Endothelial cell (in vitro differentiated cells): ENCODE data around the gene FXYD7. TPM values are rescaled to one million over a fixed set of nuclear protein-coding genes. Genes with fewer than 3 reads are reported as not detected.
"Not testable (repeated sequence)": the region's sequence is repeated elsewhere in the genome, so short reads cannot be mapped to it uniquely, and the experiment has no call there.

ENCODE experiments used
- DNase-seq: peaks from one replicate; pipeline ENCODE4 v3.0.0; 2021; ENCODE audit warnings: low spot score
- H3K27ac Mint-ChIP-seq: one replicate; pipeline ENCODE4 v1.8.0; 2021; ENCODE audit warnings: mixed read lengths, inconsistent platforms; ENCODE audit not compliant: unreplicated experiment
- H3K27me3 Mint-ChIP-seq: one replicate; pipeline ENCODE4 v1.8.0; 2021; ENCODE audit warnings: mild to moderate bottlenecking, moderate library complexity, mixed read lengths, inconsistent platforms; ENCODE audit not compliant: unreplicated experiment
- H3K36me3 Mint-ChIP-seq: one replicate; pipeline ENCODE4 v1.8.0; 2021; ENCODE audit warnings: mild to moderate bottlenecking, low read depth, mixed read lengths, inconsistent platforms; ENCODE audit not compliant: unreplicated experiment
- H3K4me1 Mint-ChIP-seq: one replicate; pipeline ENCODE4 v1.8.0; 2021; ENCODE audit warnings: mild to moderate bottlenecking, mixed read lengths, inconsistent platforms; ENCODE audit not compliant: unreplicated experiment
- H3K4me3 Mint-ChIP-seq: one replicate; pipeline ENCODE4 v1.8.0; 2021; ENCODE audit warnings: mild to moderate bottlenecking, mixed read lengths, inconsistent platforms; ENCODE audit not compliant: unreplicated experiment
- H3K9me3 Mint-ChIP-seq: one replicate; pipeline ENCODE4 v1.8.0; 2021; ENCODE audit warnings: mixed read lengths, inconsistent platforms; ENCODE audit not compliant: unreplicated experiment
- total RNA-seq: library from RNA; stranded (reverse); fragmentation: NEBNext Ultra II Directional; extraction: Animal tissue kit (Norgen Biotek cat#: 25700); gene quantifications from one replicate; pipeline ENCODE4 v1.2.1, GENCODE V29; 2021; ENCODE audit not compliant: unreplicated experiment
- TF ChIP-seq, protein P1 (sequence below): fragments of 200-600 bp; sonication (generic); IDR thresholded peaks from one replicate; pipeline ENCODE4 v1.5.0; 2021; ENCODE audit warnings: antibody characterized with exemption; ENCODE audit not compliant: unreplicated experiment

The FXYD7 gene
- total RNA-seq, 1 donor from 2014 or later: 0.67 TPM

DNA sequence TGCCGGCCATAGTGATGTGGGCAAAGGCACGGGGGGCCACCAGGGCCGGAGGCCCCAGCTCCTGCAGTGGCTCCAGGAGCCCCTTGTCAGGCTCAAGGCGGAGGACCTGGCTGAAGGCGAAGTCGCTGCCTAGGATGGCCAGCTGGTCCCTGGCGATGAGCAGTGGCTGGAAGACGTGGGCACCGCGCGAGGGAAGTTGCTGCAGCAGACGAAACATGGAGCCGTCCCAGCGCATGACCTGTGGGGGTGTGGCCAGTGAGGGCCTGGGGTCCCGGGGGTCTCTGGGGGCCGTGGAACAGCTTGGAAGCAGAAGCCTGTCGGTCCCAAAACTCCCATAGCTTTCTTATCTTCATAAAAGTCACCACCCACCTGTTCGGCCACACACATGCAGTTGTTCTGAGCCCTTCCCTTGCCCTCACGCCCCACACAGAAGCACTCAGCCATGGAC is 17.8 kb upstream of the FXYD7 start:
- no peaks in the 10 kb centered on the region for H3K36me3 Mint-ChIP-seq
- TF ChIP-seq, protein P1, sequence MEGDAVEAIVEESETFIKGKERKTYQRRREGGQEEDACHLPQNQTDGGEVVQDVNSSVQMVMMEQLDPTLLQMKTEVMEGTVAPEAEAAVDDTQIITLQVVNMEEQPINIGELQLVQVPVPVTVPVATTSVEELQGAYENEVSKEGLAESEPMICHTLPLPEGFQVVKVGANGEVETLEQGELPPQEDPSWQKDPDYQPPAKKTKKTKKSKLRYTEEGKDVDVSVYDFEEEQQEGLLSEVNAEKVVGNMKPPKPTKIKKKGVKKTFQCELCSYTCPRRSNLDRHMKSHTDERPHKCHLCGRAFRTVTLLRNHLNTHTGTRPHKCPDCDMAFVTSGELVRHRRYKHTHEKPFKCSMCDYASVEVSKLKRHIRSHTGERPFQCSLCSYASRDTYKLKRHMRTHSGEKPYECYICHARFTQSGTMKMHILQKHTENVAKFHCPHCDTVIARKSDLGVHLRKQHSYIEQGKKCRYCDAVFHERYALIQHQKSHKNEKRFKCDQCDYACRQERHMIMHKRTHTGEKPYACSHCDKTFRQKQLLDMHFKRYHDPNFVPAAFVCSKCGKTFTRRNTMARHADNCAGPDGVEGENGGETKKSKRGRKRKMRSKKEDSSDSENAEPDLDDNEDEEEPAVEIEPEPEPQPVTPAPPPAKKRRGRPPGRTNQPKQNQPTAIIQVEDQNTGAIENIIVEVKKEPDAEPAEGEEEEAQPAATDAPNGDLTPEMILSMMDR: no peak
- H3K9me3 Mint-ChIP-seq: no peaks in the 10 kb centered on the region
- no peak overlapping the region for H3K27ac Mint-ChIP-seq
- DNase-seq: no peak
- peaks cover 9% of the 10 kb centered on the region for H3K4me1 Mint-ChIP-seq
- H3K4me3 Mint-ChIP-seq: no peak overlapping the region
- H3K27me3 Mint-ChIP-seq: peaks cover 10% of the 10 kb centered on the region

DNA sequence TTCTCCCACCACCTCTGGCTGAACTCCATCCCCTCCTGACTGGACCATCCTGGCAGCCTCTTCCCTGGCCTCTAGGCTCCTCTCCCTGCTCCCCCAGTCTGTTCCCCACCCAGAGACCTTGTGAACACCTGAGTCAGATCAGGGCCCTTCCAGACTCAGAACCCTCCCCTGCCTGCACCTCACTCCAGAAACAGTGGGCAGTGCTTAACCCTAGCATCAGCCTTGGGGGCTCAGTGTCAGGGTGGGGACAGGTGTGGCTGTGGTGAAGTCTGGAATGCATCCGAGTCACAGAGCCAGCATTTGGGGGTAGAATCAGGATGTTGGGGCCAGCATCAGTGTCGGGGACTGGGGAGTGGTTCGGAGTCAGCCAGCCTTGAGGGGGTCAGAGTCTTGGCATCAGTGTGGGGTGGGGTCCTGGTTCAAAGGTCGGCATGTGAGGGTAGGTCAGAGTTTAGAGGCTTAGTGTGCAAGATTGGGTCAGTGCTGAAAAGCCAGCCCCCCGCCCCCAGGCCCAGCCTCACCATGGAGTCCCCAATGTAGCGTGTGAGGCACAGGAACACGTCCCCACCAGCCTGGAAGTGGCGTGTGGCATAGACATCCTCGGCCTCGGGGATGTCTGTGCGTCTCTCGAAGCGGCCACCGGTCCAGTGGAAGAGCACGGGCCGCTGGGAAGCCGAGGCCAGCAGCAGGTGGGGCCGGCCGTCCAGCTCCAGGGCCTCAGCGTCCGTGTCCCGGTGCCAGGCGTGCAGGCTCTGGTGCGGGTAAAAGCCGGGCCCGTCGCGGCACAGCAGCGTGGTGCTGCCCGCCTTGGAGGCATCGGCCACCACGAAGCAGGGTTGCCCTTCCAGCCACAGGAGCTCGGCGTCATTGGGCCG is 17.1 kb upstream of the FXYD7 start:
- Mint-ChIP-seq H3K9me3 (no peaks in the 10 kb centered on the region), H3K4me3 (no peak overlapping the region), H3K36me3 (no peaks in the 10 kb centered on the region), H3K4me1 (peaks cover 9% of the 10 kb centered on the region), H3K27ac (no peak overlapping the region), H3K27me3 (peaks cover 10% of the 10 kb centered on the region)
- TF ChIP-seq, protein P1: no peak
- no peak for DNase-seq

- no peak for DNase-seq
- peaks cover 10% of the 10 kb centered on the region for H3K27me3 Mint-ChIP-seq
- H3K27ac Mint-ChIP-seq: no peak overlapping the region
- peaks cover 9% of the 10 kb centered on the region for H3K4me1 Mint-ChIP-seq
- no peaks in the 10 kb centered on the region for H3K36me3 Mint-ChIP-seq
- TF ChIP-seq, protein P1: no peak
- H3K4me3 Mint-ChIP-seq: no peak overlapping the region
- H3K9me3 Mint-ChIP-seq: no peaks in the 10 kb centered on the region
These were observed 16.5 kb upstream of the FXYD7 start for GRCh38 chr19:35126624-35126959.

DNA sequence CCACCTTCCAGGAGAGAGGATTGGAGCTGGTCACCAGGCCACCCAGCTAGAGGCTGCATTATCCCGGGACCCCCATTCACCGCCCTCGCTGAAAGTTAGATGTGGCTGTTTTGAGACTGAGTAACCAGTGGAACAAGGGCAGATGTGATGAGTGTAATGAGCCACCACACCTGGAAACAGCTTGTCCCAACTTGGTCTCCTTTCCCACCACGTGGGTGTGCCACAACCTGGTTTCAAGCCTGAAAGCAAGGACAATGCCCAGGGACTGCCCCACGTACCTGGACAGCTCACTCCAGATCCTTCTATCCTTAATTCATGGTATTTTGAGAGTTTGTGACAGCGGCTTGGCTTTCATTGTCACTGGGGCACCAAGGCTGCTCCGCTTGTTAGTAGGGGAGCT is 15.2 kb upstream of the FXYD7 start:
- no peak overlapping the region for H3K4me3 Mint-ChIP-seq
- H3K27ac Mint-ChIP-seq: no peak overlapping the region
- no peaks in the 10 kb centered on the region for H3K9me3 Mint-ChIP-seq
- TF ChIP-seq, protein P1: no peak
- peaks cover 9% of the 10 kb centered on the region for H3K4me1 Mint-ChIP-seq
- H3K27me3 Mint-ChIP-seq: peaks cover 13% of the 10 kb centered on the region
- H3K36me3 Mint-ChIP-seq: peaks cover 5% of the 10 kb centered on the region
- DNase-seq: no peak

- peaks cover 5% of the 10 kb centered on the region for H3K36me3 Mint-ChIP-seq
- TF ChIP-seq, protein P1: no peak
- H3K4me3 Mint-ChIP-seq: no peak overlapping the region
- H3K4me1 Mint-ChIP-seq: peaks cover 9% of the 10 kb centered on the region
- peaks cover 13% of the 10 kb centered on the region for H3K27me3 Mint-ChIP-seq
- H3K27ac Mint-ChIP-seq: no peak overlapping the region
- H3K9me3 Mint-ChIP-seq: no peaks in the 10 kb centered on the region
- no peak for DNase-seq
These were observed 14.5 kb upstream of the FXYD7 start for GRCh38 chr19:35128398-35129057.

GRCh38 chr19:35129724-35130274 is 13.3 kb upstream of the FXYD7 start:
- H3K27me3 Mint-ChIP-seq: peaks cover 13% of the 10 kb centered on the region
- H3K4me3 Mint-ChIP-seq, H3K9me3 Mint-ChIP-seq, DNase-seq, H3K4me1 Mint-ChIP-seq, H3K36me3 Mint-ChIP-seq: not testable (repeated sequence)
- H3K27ac Mint-ChIP-seq: peak overlapping the region; percentile 13
